GM12892 (cell line): Measurements from ENCODE around the gene MORC3.

ENCODE experiments used
- POLR2A ChIP-seq: IDR thresholded peaks from 2 replicates; pipeline ENCODE4 v1.6.1; 2011; ENCODE audit warnings: low read depth, low read length, control low read depth
- POLR2AphosphoS5 ChIP-seq: IDR thresholded peaks from 2 replicates; pipeline ENCODE4 v1.6.1; 2011; ENCODE audit warnings: low read depth, low read length, control low read depth
- TAF1 ChIP-seq: IDR thresholded peaks from 2 replicates; pipeline ENCODE4 v1.6.1; 2011; ENCODE audit warnings: low read depth, mild to moderate bottlenecking, control low read depth, low read length, borderline replicate concordance

DNA sequence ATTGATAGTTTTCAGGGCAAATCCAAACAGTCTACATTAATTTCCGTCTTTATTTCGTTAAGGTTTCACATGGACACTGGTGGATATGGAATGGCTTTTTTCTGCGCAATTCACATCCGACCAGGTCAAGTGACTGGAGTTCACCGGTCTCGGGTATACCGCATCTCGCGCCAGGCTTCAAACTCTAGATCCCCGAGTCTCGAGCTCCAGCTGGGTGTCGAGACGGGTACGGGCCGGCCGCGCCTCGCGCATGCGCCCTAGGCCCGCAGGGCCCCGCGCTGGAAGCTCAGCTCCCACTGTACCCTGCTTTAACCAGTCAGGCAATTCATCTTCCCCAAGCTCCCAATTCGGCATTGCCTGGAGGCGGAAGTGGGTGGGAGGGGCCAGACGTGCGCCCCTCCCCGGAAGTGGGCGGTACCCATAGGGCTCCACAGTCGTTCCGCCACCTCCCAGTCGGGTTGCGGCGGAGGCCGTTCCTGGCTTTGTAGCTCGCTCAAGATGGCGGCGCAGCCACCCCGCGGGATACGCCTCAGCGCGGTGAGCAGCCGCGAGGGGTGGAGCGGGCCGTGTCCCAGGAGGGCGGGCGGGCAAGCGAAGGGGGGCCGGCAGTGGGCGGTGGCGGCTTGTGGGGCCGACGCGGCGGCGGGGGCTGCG is at the start of gene MORC3:
- TF ChIP-seq POLR2A: peak; percentile 89
- TF ChIP-seq TAF1: peak; percentile 91
- TF ChIP-seq POLR2AphosphoS5: peak; percentile 95
